ENCODE data around the gene HNF4A.

- TF ChIP-seq CTCF (IDR thresholded peaks at IDR 0.05): no peak
- TF ChIP-seq POLR2A (IDR thresholded peaks at IDR 0.05): no peak
Observed at GRCh38 chr20:44405785-44406571, 50.5 kb downstream of the HNF4A start.

All from body of pancreas (tissue), 4 donors.